ENCODE results near the gene RNU4-1.

Gene RNU4-1

DNA sequence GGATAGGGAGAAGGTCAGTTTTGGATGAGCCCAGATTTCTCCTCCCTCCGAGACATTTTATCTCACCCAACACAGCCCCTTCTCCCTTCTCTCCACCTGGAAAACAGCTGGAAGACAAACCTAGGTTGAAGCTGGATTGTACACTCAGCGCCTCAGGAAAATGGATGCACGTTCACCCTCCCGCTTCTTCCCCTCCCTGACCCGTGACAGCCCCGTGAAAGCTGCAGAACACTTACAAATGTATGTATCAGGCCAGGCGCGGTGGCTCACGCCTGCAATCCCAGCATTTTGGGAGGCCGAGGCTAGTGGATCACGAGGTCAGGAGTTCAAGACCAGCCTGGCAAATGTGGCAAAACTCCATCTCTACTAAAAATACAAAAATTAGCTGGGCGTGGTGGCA, 5.5 kb downstream of the RNU4-1 start:
- ATAC-seq (ENCODE audit: insufficient read depth, low read depth) = no peak
- H3K4me2 ChIP-seq (ENCODE audit: insufficient read depth, low read length) = no peak overlapping the region
- H3K79me2 ChIP-seq (ENCODE audit: insufficient read depth, low read length) = no peaks in the 10 kb centered on the region

DNA sequence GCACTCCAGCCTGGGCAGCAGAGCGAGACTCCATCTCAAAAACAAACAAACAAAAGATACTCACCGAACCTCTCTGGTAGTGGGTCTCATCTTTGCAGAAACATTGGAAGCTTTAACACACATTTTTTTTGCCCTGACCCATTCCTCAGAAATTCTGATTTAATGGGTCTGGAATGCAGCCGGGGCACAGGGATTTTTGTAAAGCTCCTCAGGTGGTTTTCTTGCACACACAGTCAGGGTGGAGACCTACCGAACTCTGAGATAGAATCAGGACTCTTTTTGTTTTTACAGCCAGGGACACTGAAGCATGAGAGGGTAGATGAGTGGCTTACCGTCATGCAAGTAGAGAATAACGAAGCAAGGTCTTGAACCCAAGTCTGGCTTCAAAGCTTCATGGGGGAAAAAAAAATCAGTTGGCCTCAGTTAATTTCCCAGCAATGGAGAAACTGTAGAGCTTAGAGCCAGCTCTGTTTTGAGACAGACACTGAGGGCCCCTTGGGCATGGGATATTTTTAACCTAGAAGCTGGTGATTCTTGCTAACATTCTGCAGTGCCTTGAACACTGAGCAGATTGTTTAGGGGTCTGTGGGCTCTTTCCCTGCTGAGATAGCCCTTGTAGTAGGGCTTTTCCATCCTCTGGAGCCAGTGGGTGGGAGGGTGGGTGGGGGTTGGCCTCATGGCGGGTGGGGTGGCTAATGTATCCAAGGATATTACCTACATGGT, 6.1 kb downstream of the RNU4-1 start:
- no peaks in the 10 kb centered on the region for H4K20me1 ChIP-seq (ENCODE audit: insufficient read depth, low read length)
- ATAC-seq (ENCODE audit: insufficient read depth, low read depth) (no peak), DNase-seq (no peak)
- no peak overlapping the region for H2AFZ ChIP-seq (ENCODE audit: low read depth, low read length)
- H3K36me3 ChIP-seq (ENCODE audit: insufficient read depth, low read length) = no peaks in the 10 kb centered on the region
- H3K27me3 ChIP-seq (ENCODE audit: insufficient read depth, low read length, poor library complexity) = no peaks in the 10 kb centered on the region
- no peaks in the 10 kb centered on the region for H3K9me3 ChIP-seq (ENCODE audit: insufficient read depth, low read length, severe bottlenecking)
- H3K79me2 ChIP-seq (ENCODE audit: insufficient read depth, low read length) = no peaks in the 10 kb centered on the region
- no peak overlapping the region for H3K4me3 ChIP-seq (ENCODE audit: low read depth in 1 of 2, low read length in 2 of 2)
- peaks cover 18% of the 10 kb centered on the region for H3K4me1 ChIP-seq (ENCODE audit: insufficient read depth, low read length)
- H3K9ac ChIP-seq (ENCODE audit: low read depth, low read length) = no peak overlapping the region
- TF ChIP-seq, protein P1, sequence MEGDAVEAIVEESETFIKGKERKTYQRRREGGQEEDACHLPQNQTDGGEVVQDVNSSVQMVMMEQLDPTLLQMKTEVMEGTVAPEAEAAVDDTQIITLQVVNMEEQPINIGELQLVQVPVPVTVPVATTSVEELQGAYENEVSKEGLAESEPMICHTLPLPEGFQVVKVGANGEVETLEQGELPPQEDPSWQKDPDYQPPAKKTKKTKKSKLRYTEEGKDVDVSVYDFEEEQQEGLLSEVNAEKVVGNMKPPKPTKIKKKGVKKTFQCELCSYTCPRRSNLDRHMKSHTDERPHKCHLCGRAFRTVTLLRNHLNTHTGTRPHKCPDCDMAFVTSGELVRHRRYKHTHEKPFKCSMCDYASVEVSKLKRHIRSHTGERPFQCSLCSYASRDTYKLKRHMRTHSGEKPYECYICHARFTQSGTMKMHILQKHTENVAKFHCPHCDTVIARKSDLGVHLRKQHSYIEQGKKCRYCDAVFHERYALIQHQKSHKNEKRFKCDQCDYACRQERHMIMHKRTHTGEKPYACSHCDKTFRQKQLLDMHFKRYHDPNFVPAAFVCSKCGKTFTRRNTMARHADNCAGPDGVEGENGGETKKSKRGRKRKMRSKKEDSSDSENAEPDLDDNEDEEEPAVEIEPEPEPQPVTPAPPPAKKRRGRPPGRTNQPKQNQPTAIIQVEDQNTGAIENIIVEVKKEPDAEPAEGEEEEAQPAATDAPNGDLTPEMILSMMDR (IDR thresholded peaks at IDR 0.05; ENCODE audit: borderline replicate concordance, extremely low read depth, low read length, poor library complexity, severe bottlenecking) = no peak
- no peak for TF ChIP-seq EZH2 (IDR thresholded peaks at IDR 0.05; ENCODE audit: borderline replicate concordance, low read depth, low read length, severe bottlenecking)
- H3K4me2 ChIP-seq (ENCODE audit: insufficient read depth, low read length) = no peak overlapping the region
- H3K27ac ChIP-seq (ENCODE audit: low read length) = no peak overlapping the region

More for the DNA sequence above, 5.5 kb downstream of the RNU4-1 start:
- TF ChIP-seq, protein P1 (IDR thresholded peaks at IDR 0.05; ENCODE audit: borderline replicate concordance, extremely low read depth, low read length, poor library complexity, severe bottlenecking) = no peak
- no peak for TF ChIP-seq EZH2 (IDR thresholded peaks at IDR 0.05; ENCODE audit: borderline replicate concordance, low read depth, low read length, severe bottlenecking)
- H3K27ac ChIP-seq (ENCODE audit: low read length) = no peak overlapping the region
- DNase-seq = no peak
- no peaks in the 10 kb centered on the region for H3K9me3 ChIP-seq (ENCODE audit: insufficient read depth, low read length, severe bottlenecking)
- no peaks in the 10 kb centered on the region for H3K27me3 ChIP-seq (ENCODE audit: insufficient read depth, low read length, poor library complexity)
- H3K4me1 ChIP-seq (ENCODE audit: insufficient read depth, low read length) = peaks cover 21% of the 10 kb centered on the region
- no peak overlapping the region for H3K9ac ChIP-seq (ENCODE audit: low read depth, low read length)
- H4K20me1 ChIP-seq (ENCODE audit: insufficient read depth, low read length) = no peaks in the 10 kb centered on the region
- H3K4me3 ChIP-seq (ENCODE audit: low read depth in 1 of 2, low read length in 2 of 2) = no peak overlapping the region
- no peak overlapping the region for H2AFZ ChIP-seq (ENCODE audit: low read depth, low read length)
- H3K36me3 ChIP-seq (ENCODE audit: insufficient read depth, low read length) = no peaks in the 10 kb centered on the region

DNA sequence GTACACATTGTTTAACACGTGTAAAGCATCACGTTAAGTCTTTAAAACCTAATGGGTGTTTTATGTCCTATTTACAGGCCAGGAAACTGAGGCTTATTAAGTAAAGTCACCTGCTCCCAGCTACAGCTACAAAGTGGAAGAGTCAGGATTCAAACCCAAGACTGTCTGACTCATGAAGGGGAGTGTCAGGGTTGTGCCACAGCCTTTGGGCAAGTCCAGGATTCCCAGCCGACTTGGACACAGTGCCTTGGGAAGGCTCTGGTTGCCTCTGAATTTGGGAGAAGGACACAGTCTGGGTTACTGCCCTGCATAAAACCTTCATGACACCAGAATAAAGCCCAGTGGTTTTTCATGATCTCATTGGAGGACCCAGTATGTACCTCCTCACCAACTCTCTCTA, 8.7 kb downstream of the RNU4-1 start:
- TF ChIP-seq, protein P1 (IDR thresholded peaks at IDR 0.05; ENCODE audit: borderline replicate concordance, extremely low read depth, low read length, poor library complexity, severe bottlenecking) = no peak
- no peaks in the 10 kb centered on the region for H3K79me2 ChIP-seq (ENCODE audit: insufficient read depth, low read length)

More for the DNA sequence above, 8.7 kb downstream of the RNU4-1 start:
- Histone ChIP-seq H3K4me2 (ENCODE audit: insufficient read depth, low read length) (no peak overlapping the region), H3K27me3 (ENCODE audit: insufficient read depth, low read length, poor library complexity) (no peaks in the 10 kb centered on the region), H2AFZ (ENCODE audit: low read depth, low read length) (no peak overlapping the region), H3K9ac (ENCODE audit: low read depth, low read length) (no peak overlapping the region), H3K4me3 (ENCODE audit: low read depth in 1 of 2, low read length in 2 of 2) (no peak overlapping the region), H3K9me3 (ENCODE audit: insufficient read depth, low read length, severe bottlenecking) (no peaks in the 10 kb centered on the region), H3K27ac (ENCODE audit: low read length) (no peak overlapping the region), H4K20me1 (ENCODE audit: insufficient read depth, low read length) (no peaks in the 10 kb centered on the region), H3K36me3 (ENCODE audit: insufficient read depth, low read length) (no peaks in the 10 kb centered on the region), H3K4me1 (ENCODE audit: insufficient read depth, low read length) (no peaks in the 10 kb centered on the region)
- DNase-seq (no peak), ATAC-seq (ENCODE audit: insufficient read depth, low read depth) (no peak)
